GM19397 (cell line): Measurements from ENCODE around the gene ZFYVE27.

Source experiments
- ATAC-seq: cut with Tn5 transposase; IDR thresholded peaks from one replicate; pipeline ENCODE4 v1.9.1; 2021; ENCODE audit warnings: mild to moderate bottlenecking, moderate library complexity; ENCODE audit not compliant: unreplicated experiment

Gene ZFYVE27

GRCh38 chr10:97766996-97767924 is 30.3 kb downstream of the ZFYVE27 start:
- ATAC-seq: no peak

GRCh38 chr10:97768322-97769315 is 31.7 kb downstream of the ZFYVE27 start:
- no peak for ATAC-seq

GRCh38 chr10:97770255-97770654 is 33.3 kb downstream of the ZFYVE27 start:
- ATAC-seq: no peak

- no peak for ATAC-seq
These were observed 34.3 kb downstream of the ZFYVE27 start for GRCh38 chr10:97771055-97771891.

GRCh38 chr10:97771913-97772823 is 35.2 kb downstream of the ZFYVE27 start, which contains the start of gene SFRP5:
TSS of gene SFRP5 (minus strand) at chr10:97771999. CDS start at chr10:97771833, 166 bp downstream.
- ATAC-seq: no peak

- no peak for ATAC-seq
These were observed 36.2 kb downstream of the ZFYVE27 start for GRCh38 chr10:97773096-97773495.

GRCh38 chr10:97774811-97775294 is 37.9 kb downstream of the ZFYVE27 start:
- no peak for ATAC-seq

- no peak for ATAC-seq
These were observed 40.2 kb downstream of the ZFYVE27 start for GRCh38 chr10:97777143-97777542.

- no peak for ATAC-seq
These were observed 41.7 kb downstream of the ZFYVE27 start for GRCh38 chr10:97778452-97779302.

- ATAC-seq: no peak
These were observed 42.6 kb downstream of the ZFYVE27 start for GRCh38 chr10:97779492-97779891.

- no peak for ATAC-seq
These were observed 43.0 kb downstream of the ZFYVE27 start for GRCh38 chr10:97779975-97780374.

GRCh38 chr10:97780841-97781617 is 44.1 kb downstream of the ZFYVE27 start:
- no peak for ATAC-seq

GRCh38 chr10:97781618-97782331 is 44.8 kb downstream of the ZFYVE27 start:
- ATAC-seq: no peak

GRCh38 chr10:97782455-97783228 is 45.7 kb downstream of the ZFYVE27 start:
- ATAC-seq: no peak

GRCh38 chr10:97784200-97784810 is 47.4 kb downstream of the ZFYVE27 start:
- ATAC-seq: no peak

- ATAC-seq: no peak
These were observed 48.3 kb downstream of the ZFYVE27 start for GRCh38 chr10:97785231-97785630.
